Cerebellar cortex (tissue), 1 donor: ENCODE measurements around the gene GAA.

Experiments
- DNase-seq: peaks from one replicate; pipeline ENCODE4 v3.0.0-alpha.2; 2015; ENCODE audit warnings: low spot score

The GAA gene

GRCh38 chr17:80104321-80104955 lies 3.1 kb downstream of the GAA start:
- DNase-seq: no peak

GRCh38 chr17:80104956-80105375 lies 3.6 kb downstream of the GAA start:
- DNase-seq: no peak

- no peak for DNase-seq
Observed at GRCh38 chr17:80105762-80106161, 4.4 kb downstream of the GAA start.

GRCh38 chr17:80106176-80106575 lies 4.8 kb downstream of the GAA start:
- DNase-seq: no peak

GRCh38 chr17:80106751-80107150 lies 5.4 kb downstream of the GAA start:
- DNase-seq: no peak

GRCh38 chr17:80107231-80108021 lies 6.0 kb downstream of the GAA start:
- no peak for DNase-seq

- no peak for DNase-seq
Observed at GRCh38 chr17:80108036-80108971, 6.9 kb downstream of the GAA start.

GRCh38 chr17:80109066-80109660 lies 7.8 kb downstream of the GAA start:
- no peak for DNase-seq

- no peak for DNase-seq
Observed at GRCh38 chr17:80109713-80110446, 8.5 kb downstream of the GAA start.

- no peak for DNase-seq
Observed at GRCh38 chr17:80110447-80110812, 9.0 kb downstream of the GAA start.

- DNase-seq: no peak
Observed at GRCh38 chr17:80110927-80111701, 9.7 kb downstream of the GAA start.

- DNase-seq: no peak
Observed at GRCh38 chr17:80111702-80112470, 10.5 kb downstream of the GAA start.

- no peak for DNase-seq
Observed at GRCh38 chr17:80112471-80113032, 11.2 kb downstream of the GAA start.

GRCh38 chr17:80113033-80113484 lies 11.7 kb downstream of the GAA start:
- no peak for DNase-seq

- no peak for DNase-seq
Observed at GRCh38 chr17:80114758-80115157, 13.4 kb downstream of the GAA start.

- DNase-seq: no peak
Observed at GRCh38 chr17:80115159-80115558, 13.8 kb downstream of the GAA start.

GRCh38 chr17:80116276-80116920 lies 15.0 kb downstream of the GAA start:
- DNase-seq: no peak

GRCh38 chr17:80116921-80117380 lies 15.6 kb downstream of the GAA start:
- no peak for DNase-seq
